Activated CD8-positive, alpha-beta T cell treated with anti-CD3 and anti-CD28 coated beads for 36 hours (primary cell): Measurements from ENCODE around the gene RGS16. TPM values are rescaled to one million over a fixed set of nuclear protein-coding genes. Genes with fewer than 3 reads are reported as not detected.

ENCODE experiments used
- ATAC-seq: fragments of 200-7000 bp; cut with Tn5 transposase; one replicate; pipeline ENCODE4 v1.10.0; 2021; ENCODE audit warnings: mild to moderate bottlenecking, moderate library complexity
- CTCF ChIA-PET: fragments of 350-600 bp; sonication (Branson Sonifier 250); formaldehyde crosslinking; loops from one replicate; lab custom pipeline; 2021; ENCODE audit warnings: antibody characterized with exemption; lab: Charles Lee
- POLR2A ChIA-PET: fragments of 350-600 bp; sonication (Branson Sonifier 250); formaldehyde crosslinking; loops from one replicate; lab custom pipeline; 2021; ENCODE audit warnings: antibody characterized with exemption; lab: Charles Lee
- DNase-seq: peaks from one replicate; pipeline ENCODE4 v3.0.0-alpha.2; 2020
- H3K27ac Mint-ChIP-seq: one replicate; pipeline ENCODE4 v1.8.0; 2021; ENCODE audit warnings: mild to moderate bottlenecking, mixed read lengths
- H3K27me3 Mint-ChIP-seq: one replicate; pipeline ENCODE4 v1.8.0; 2021; ENCODE audit warnings: mixed read lengths
- H3K36me3 Mint-ChIP-seq: one replicate; pipeline ENCODE4 v1.8.0; 2021; ENCODE audit warnings: low read depth, mixed read lengths
- H3K4me1 Mint-ChIP-seq: one replicate; pipeline ENCODE4 v1.8.0; 2021; ENCODE audit warnings: low read depth, mixed read lengths
- H3K4me3 Mint-ChIP-seq: one replicate; pipeline ENCODE4 v1.8.0; 2021; ENCODE audit warnings: mild to moderate bottlenecking, moderate library complexity, mixed read lengths
- H3K9me3 Mint-ChIP-seq: one replicate; pipeline ENCODE4 v1.8.0; 2021; ENCODE audit warnings: mixed read lengths
- intact Hi-C: fragments of 100-400 bp; cut with micrococcal nuclease; formaldehyde crosslinking; loops from one replicate; pipeline ENCODE4 v1.10.0; 2022
- total RNA-seq, 2 experiments: library from RNA; stranded (reverse); gene quantifications; one replicate each; pipeline ENCODE4 v1.2.3, GENCODE V29; 2021
- TF ChIP-seq, protein P1 (sequence below): fragments of 200-600 bp; IDR thresholded peaks from one replicate; pipeline ENCODE4 v1.8.0; 2022; ENCODE audit warnings: antibody characterized with exemption, mild to moderate bottlenecking

RGS16 gene
- total RNA-seq, 2 experiments from 2014 or later = 33.8 to 35.6 TPM

- Mint-ChIP-seq H3K9me3 (no peaks in the 10 kb centered on the region), H3K27me3 (peaks cover 24% of the 10 kb centered on the region), H3K27ac (no peak overlapping the region), H3K36me3 (no peaks in the 10 kb centered on the region), H3K4me1 (peaks cover 41% of the 10 kb centered on the region), H3K4me3 (no peak overlapping the region)
- ATAC-seq = peak; percentile 6
- TF ChIP-seq, protein P1, sequence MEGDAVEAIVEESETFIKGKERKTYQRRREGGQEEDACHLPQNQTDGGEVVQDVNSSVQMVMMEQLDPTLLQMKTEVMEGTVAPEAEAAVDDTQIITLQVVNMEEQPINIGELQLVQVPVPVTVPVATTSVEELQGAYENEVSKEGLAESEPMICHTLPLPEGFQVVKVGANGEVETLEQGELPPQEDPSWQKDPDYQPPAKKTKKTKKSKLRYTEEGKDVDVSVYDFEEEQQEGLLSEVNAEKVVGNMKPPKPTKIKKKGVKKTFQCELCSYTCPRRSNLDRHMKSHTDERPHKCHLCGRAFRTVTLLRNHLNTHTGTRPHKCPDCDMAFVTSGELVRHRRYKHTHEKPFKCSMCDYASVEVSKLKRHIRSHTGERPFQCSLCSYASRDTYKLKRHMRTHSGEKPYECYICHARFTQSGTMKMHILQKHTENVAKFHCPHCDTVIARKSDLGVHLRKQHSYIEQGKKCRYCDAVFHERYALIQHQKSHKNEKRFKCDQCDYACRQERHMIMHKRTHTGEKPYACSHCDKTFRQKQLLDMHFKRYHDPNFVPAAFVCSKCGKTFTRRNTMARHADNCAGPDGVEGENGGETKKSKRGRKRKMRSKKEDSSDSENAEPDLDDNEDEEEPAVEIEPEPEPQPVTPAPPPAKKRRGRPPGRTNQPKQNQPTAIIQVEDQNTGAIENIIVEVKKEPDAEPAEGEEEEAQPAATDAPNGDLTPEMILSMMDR = no peak
- ChIA-PET CTCF (interaction anchor here (0.9 to 27.6 kb wide), 9 partner anchors 9 to 185 kb away, joined by 3 to 1003 read pairs (median 6); partner anchors contain the start of genes NPL and RNASEL), POLR2A (interaction anchor here (0.7 to 4.1 kb wide), 14 partner anchors 9 to 187 kb away, joined by 3 to 33 read pairs (median 4); partner anchors contain the start of gene RNASEL)
- intact Hi-C loops = loop anchor here (5.0 kb wide), 1 partner anchor 109 kb away; no protein-coding TSS in a partner anchor
- peak; percentile 45 for DNase-seq
These were observed 479 bp downstream of the RGS16 start for GRCh38 chr1:182603646-182604174.

DNA sequence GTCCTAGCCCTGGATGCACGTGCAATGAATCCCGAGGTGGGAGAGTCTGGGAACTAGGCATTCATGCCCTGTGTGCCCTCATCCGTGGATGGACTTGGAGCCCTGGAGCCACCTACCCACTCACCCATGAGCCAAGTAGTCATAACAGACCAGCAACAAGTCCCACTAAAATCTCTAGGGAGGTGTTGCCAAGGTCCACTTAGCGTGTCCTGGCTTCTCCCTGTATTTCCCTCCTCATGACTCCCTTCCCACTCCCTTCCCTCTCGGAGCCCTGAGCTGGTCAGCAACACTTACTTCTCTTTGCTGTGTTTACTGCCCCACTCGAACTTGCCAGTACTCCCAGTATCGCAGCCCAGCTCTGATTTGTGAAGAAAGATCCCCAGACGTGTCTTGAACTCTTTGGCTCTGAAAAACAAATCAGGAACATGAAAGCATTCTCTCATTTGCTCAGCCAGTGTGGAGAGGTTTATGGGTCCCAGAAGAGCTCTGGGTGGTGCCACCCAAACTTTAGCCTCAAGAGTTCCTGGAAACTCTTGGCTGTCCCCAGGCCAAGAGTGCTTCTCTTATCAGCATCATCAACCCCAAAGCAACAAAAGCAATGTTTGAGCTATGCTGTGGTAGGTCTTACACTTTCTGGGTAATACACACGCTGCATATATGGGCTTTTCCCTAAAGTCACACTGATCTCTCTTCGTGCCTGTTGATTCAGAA is 1.1 kb downstream of the RGS16 start:
- DNase-seq = peak; percentile 40
- H3K4me1 Mint-ChIP-seq = peaks cover 36% of the 10 kb centered on the region
- CTCF ChIA-PET = interaction anchor here (0.9 to 27.6 kb wide), 11 partner anchors 9 to 186 kb away, joined by 3 to 1003 read pairs (median 4); partner anchors contain the start of genes NPL and RNASEL

GRCh38 chr1:182601913-182602312 is 2.3 kb downstream of the RGS16 start:
- CTCF ChIA-PET = interaction anchor here (0.7 to 27.6 kb wide), 12 partner anchors 12 to 187 kb away, joined by 3 to 1003 read pairs (median 6); partner anchors contain the start of genes NPL and RNASEL
- Mint-ChIP-seq H3K4me1 (peaks cover 26% of the 10 kb centered on the region), H3K9me3 (no peaks in the 10 kb centered on the region), H3K27me3 (peaks cover 13% of the 10 kb centered on the region), H3K36me3 (no peaks in the 10 kb centered on the region), H3K4me3 (no peak overlapping the region), H3K27ac (no peak overlapping the region)
- no peak for ATAC-seq
- POLR2A ChIA-PET = interaction anchor here (1.1 to 4.1 kb wide), 5 partner anchors 12 to 181 kb away, joined by 4 to 23 read pairs (median 5); partner anchors contain the start of gene RNASEL
- TF ChIP-seq, protein P1 = no peak
- no peak for DNase-seq
- intact Hi-C loops = loop anchor here (1.0 to 5.0 kb wide), 2 partner anchors 110 to 182 kb away; no protein-coding TSS in a partner anchor

More for the DNA sequence above, 1.1 kb downstream of the RGS16 start:
- Mint-ChIP-seq H3K36me3 (no peaks in the 10 kb centered on the region), H3K4me3 (no peak overlapping the region), H3K27me3 (peaks cover 19% of the 10 kb centered on the region), H3K9me3 (no peaks in the 10 kb centered on the region), H3K27ac (no peak overlapping the region)
- peak; percentile 29 for ATAC-seq
- TF ChIP-seq, protein P1 = no peak
- intact Hi-C loops = loop anchor here (5.0 kb wide), 1 partner anchor 109 kb away; no protein-coding TSS in a partner anchor
- POLR2A ChIA-PET = interaction anchor here (0.7 to 4.1 kb wide), 14 partner anchors 9 to 188 kb away, joined by 3 to 33 read pairs (median 4); partner anchors contain the start of gene RNASEL

DNA sequence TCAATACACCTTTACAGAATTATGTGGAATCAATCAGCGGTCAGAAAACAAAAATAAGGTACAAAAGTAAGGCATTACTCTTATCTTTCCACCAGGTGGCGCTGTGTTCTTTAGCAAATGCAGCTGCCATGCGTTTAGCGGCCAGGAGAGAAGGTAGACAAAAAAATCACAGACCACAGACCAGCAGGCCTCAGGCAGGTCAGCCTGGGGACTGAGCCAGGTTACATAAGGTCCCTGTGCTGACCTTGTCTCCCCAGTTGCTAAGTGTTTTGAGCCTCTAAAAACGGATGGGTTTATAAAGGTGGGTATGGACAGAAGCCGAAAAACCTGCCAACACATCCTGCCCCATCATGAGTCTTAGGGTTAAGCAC is 2.8 kb downstream of the RGS16 start:
- intact Hi-C loops = loop anchor here (1.0 to 5.0 kb wide), 2 partner anchors 111 to 183 kb away; no protein-coding TSS in a partner anchor
- POLR2A ChIA-PET = interaction anchor here (1.1 to 4.1 kb wide), 5 partner anchors 12 to 182 kb away, joined by 4 to 23 read pairs (median 5); partner anchors contain the start of gene RNASEL
- H3K36me3 Mint-ChIP-seq = no peaks in the 10 kb centered on the region
- no peaks in the 10 kb centered on the region for H3K9me3 Mint-ChIP-seq
- ATAC-seq (peak; percentile 10), DNase-seq (peak; percentile 73)
- no peak overlapping the region for H3K4me3 Mint-ChIP-seq
- CTCF ChIA-PET = interaction anchor here (0.7 to 27.6 kb wide), 17 partner anchors 12 to 188 kb away, joined by 3 to 1003 read pairs (median 4); partner anchors contain the start of genes NPL and RNASEL
- H3K27me3 Mint-ChIP-seq = peaks cover 9% of the 10 kb centered on the region
- TF ChIP-seq, protein P1 = peak; percentile 89
- no peak overlapping the region for H3K27ac Mint-ChIP-seq
- H3K4me1 Mint-ChIP-seq = peaks cover 21% of the 10 kb centered on the region
